Tibial nerve (tissue), 4 donors: ENCODE data around the gene CIB2.

ENCODE experiments used
- CTCF ChIP-seq, 5 experiments: fragments of 200-600 bp in 3 of 5; fragments of 450-650 bp in 2 of 5; sonication (generic) in 3 of 5; IDR thresholded peaks; one replicate each; pipeline ENCODE4 v1.5.1; 2016 to 2019; ENCODE audit warnings: antibody characterized with exemption in 5 of 5, mild to moderate bottlenecking in 3 of 5, moderate library complexity in 2 of 5
- EP300 ChIP-seq, 2 donors: sonication (generic); formaldehyde crosslinking; IDR thresholded peaks; one replicate each; pipeline ENCODE4 v1.6.1; 2017; ENCODE audit warnings: antibody characterized with exemption in 2 of 2, mild to moderate bottlenecking in 1 of 2

GRCh38 chr15:78149805-78150751 lies 18.8 kb upstream of the CIB2 start:
- TF ChIP-seq CTCF (IDR thresholded peaks at IDR 0.05) (no peak), EP300 (IDR thresholded peaks at IDR 0.05) (no peak)
